ENCODE data around the gene VPS37B. TPM values are rescaled to one million over a fixed set of nuclear protein-coding genes. Genes with fewer than 3 reads are reported as not detected.
"Not testable (repeated sequence)": the region's sequence is repeated elsewhere in the genome, so short reads cannot be mapped to it uniquely, and the experiment has no call there.

The VPS37B gene
- total RNA-seq, 3 donors from 2014 or later: 11.9 to 20.3 (median 18.4) TPM

DNA sequence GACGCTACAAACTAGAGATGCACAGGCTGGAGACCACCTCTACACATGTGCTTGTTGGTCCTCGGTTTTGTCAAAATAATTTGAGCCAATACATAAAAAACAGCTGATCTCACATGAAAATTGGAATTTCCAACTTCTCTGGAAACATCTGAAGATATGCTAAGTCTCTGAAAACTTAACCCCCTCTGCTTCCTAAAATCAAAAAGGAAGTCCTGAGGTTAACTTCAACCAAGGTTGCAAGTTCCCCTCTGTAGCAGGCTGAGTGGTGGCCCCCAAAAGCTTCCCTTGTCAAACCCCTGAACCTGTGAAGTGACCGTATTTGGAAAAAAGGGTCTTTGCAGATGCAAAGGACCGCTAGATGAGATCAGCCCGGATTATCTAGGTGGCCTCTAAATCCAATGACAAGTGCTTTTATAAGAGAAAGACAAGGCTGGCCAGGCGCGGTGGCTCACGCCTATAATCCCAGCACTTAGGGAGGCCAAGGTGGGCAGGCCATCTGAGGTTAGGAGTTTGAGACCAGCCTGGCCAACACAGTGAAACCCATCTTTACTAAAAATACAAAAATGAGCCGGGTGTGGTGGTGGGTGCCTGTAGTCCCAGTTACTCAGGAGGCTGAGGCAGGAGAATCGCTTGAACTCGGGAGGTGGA lies 32.0 kb upstream of the VPS37B start:
- Mint-ChIP-seq H3K9me3 (no peaks in the 10 kb centered on the region), H3K4me3 (no peak overlapping the region), H3K4me1 (ENCODE audit: low read depth) (peaks cover 2% of the 10 kb centered on the region), H3K36me3 (ENCODE audit: insufficient read depth) (no peaks in the 10 kb centered on the region), H3K27me3 (ENCODE audit: low read depth) (no peaks in the 10 kb centered on the region)
- no peak for DNase-seq
- no peak for ATAC-seq

DNA sequence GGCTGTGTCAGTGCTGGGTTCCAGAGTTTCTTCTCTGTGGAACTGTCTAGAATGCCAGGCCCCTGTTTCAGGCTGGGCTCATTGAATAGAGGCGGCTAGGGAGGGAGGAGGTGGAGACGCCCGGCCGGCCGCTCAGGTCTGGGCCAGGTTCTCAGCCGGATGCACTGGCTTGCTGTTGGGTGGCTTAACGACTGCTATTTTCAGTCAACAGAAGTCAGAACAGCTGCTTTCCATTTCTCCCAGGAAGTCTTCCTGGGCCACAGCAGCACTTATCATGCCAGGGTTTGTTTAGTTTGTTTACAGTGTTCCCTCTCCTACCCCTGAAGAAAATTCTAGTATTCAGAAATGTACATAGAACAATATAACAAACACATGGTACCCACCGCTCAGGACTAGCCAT lies 26.0 kb upstream of the VPS37B start:
- Mint-ChIP-seq H3K36me3 (ENCODE audit: insufficient read depth) (no peaks in the 10 kb centered on the region), H3K9me3 (no peaks in the 10 kb centered on the region), H3K4me1 (ENCODE audit: low read depth) (no peaks in the 10 kb centered on the region), H3K4me3 (no peak overlapping the region), H3K27me3 (ENCODE audit: low read depth) (no peaks in the 10 kb centered on the region)
- ATAC-seq (no peak), DNase-seq (no peak)

DNA sequence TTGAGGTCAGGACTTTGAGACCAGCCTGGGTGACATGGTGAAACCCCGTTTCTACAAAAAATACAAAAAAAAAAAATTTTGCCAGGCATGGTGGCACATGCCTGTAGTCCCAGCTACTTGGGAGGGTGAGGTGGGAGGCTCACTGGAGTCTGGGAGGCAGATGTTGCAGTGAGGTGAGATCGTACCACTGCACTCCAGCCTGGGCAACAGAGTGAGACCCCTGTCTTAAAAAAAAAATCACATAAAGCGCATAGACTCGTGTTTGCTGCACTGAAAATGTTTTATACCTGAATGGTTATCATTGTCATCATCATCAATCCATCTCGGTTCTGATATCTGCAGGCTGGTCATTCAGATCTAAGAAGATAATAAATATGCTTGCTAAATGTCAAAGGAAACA lies 24.8 kb upstream of the VPS37B start:
- no peaks in the 10 kb centered on the region for H3K9me3 Mint-ChIP-seq

DNA sequence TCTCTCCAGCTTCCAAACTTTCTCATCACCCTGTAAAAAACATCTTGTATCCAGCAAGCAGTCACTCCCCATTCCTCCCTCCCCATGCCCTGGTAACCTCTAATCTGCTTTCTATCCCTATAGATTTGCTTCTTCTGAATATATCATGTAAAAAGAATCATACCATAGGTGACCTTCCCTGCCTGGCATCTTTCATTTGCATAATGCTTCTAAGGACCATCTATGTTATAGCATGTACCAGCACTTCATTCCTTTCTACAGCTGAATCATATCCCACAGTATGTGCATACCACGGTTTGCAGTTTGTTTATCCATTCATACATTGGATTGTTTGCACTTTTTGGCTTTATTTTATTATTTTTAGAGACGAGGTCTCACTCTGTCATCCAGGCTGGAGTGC lies 22.9 kb upstream of the VPS37B start:
- Mint-ChIP-seq H3K36me3 (ENCODE audit: insufficient read depth) (no peaks in the 10 kb centered on the region), H3K27me3 (ENCODE audit: low read depth) (no peaks in the 10 kb centered on the region), H3K9me3 (no peaks in the 10 kb centered on the region), H3K4me3 (no peak overlapping the region), H3K4me1 (ENCODE audit: low read depth) (no peaks in the 10 kb centered on the region)
- ATAC-seq: no peak
- no peak for DNase-seq

More for the DNA sequence above, 24.8 kb upstream of the VPS37B start:
- H3K36me3 Mint-ChIP-seq (ENCODE audit: insufficient read depth): no peaks in the 10 kb centered on the region
- no peaks in the 10 kb centered on the region for H3K27me3 Mint-ChIP-seq (ENCODE audit: low read depth)
- H3K4me1 Mint-ChIP-seq (ENCODE audit: low read depth): no peaks in the 10 kb centered on the region
- no peak overlapping the region for H3K4me3 Mint-ChIP-seq
- no peak for ATAC-seq
- no peak for DNase-seq

DNA sequence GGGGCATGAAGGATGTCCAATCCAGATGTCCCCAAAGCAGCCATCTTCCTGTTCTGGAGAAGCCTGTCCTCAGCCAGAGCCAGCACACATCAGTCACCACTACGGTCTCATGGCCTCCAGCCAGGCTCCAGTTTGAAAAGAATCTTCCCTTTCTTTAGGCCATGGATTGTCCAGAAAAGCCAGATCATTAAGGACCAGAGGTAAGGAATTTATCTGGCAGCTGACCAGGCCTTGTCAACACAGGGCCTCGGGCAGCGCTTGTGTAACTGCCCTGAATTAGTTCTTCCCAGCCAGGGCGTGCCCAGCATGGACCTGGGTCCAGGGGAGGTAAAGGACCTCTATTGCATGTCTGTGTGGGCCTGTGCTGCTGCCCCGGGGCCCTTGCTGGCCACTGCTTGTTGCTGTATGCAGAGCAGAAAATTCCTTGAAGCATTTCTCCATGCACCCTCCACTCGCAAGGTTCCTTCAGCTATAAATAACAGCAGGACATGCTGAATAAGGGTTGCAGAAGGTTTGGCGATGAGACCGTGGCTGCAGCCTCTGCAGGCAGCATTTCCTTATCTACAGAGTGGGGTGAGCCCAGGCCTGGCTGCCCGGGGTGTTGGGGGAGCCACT lies 21.7 kb upstream of the VPS37B start:
- H3K27me3 Mint-ChIP-seq (ENCODE audit: low read depth): no peaks in the 10 kb centered on the region
- H3K9me3 Mint-ChIP-seq: no peaks in the 10 kb centered on the region
- no peak overlapping the region for H3K4me3 Mint-ChIP-seq
- no peak for DNase-seq
- H3K36me3 Mint-ChIP-seq (ENCODE audit: insufficient read depth): no peaks in the 10 kb centered on the region
- ATAC-seq: no peak
- H3K4me1 Mint-ChIP-seq (ENCODE audit: low read depth): no peaks in the 10 kb centered on the region

DNA sequence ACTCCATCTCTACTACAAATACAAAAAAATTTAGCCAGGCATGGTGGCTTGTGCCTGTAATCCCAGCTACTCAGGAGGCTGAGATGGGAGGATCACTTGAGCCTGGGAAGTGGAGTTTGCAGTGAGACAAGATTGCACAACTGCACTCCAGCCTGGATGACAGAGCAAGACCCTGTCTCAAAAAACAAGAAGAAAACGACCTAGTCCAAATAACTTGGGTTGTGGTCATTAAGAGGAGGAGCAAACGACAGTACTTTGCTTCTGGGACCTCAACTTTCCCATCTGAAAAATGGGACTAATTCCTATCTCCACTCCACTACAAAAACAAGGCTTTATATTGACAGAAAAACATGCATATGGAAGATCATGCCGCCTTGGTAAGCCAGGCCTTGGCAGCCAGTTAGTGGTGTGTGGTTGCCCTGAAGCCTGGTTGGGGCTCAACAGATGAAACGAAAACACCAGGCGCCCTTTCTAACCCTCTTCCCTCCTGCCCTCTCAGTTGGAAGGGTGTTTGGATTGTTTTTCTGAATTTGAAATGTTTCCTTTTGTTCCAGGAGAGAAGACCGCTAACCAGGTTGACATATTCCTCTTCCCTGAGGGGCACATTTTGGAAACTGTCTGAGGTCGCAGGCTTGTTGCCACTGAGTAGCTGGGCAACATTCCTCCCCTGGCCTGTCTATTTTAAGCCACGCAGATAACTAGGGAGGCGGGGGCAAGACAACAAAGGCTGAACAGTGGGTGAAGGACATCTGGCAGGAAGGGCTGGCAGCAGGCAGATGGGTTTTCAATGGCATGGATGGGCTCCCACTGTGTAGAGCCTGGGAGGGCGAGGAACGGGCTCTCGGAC lies 13.7 kb upstream of the VPS37B start:
- ATAC-seq (no peak), DNase-seq (no peak)
- H3K4me3 Mint-ChIP-seq: no peak overlapping the region
- H3K36me3 Mint-ChIP-seq (ENCODE audit: insufficient read depth): no peaks in the 10 kb centered on the region
- H3K27me3 Mint-ChIP-seq (ENCODE audit: low read depth): no peaks in the 10 kb centered on the region
- H3K9me3 Mint-ChIP-seq: no peaks in the 10 kb centered on the region
- no peaks in the 10 kb centered on the region for H3K4me1 Mint-ChIP-seq (ENCODE audit: low read depth)

DNA sequence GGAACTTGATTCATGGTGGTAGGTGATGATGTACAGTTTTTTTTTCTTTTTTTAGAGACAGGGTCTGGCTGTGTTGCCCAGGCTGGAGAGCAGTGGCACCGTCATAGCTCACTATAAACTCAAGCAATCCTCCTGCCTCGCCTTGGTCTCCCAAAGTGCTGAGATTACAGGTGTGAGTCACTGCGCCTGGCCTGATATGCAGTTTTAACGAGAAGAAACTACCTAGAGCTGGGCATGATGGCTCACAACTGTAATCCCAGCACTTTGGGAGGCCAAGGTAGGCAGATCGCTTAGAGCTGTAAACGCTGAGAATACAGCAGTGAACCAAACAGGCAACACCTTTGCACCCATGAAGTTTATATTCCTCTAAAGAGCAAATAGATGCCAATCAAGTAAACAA lies 13.0 kb upstream of the VPS37B start:
- H3K4me1 Mint-ChIP-seq (ENCODE audit: low read depth): no peaks in the 10 kb centered on the region
- ATAC-seq (no peak), DNase-seq (no peak)
- no peaks in the 10 kb centered on the region for H3K27me3 Mint-ChIP-seq (ENCODE audit: low read depth)
- no peaks in the 10 kb centered on the region for H3K36me3 Mint-ChIP-seq (ENCODE audit: insufficient read depth)
- H3K9me3 Mint-ChIP-seq: no peaks in the 10 kb centered on the region
- no peak overlapping the region for H3K4me3 Mint-ChIP-seq

DNA sequence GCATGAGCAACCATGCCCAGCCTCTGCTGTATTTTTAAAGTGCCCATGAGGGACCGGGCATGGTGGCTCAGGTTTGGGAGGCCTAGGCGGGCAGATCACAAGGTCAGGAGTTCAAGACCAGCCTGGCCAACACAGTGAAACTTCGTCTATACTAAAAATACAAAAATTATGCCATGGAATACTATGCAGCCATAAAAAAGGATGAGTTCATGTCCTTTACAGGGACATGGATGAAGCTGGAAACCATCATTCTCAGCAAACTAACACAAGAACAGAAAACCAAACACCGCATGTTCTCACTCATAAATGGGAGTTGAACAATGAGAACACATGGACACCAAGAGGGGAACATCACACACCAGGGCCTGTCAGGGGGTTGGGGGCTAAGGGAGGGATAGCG lies 9.3 kb upstream of the VPS37B start:
- not testable (repeated sequence) for H3K9me3 Mint-ChIP-seq; H3K4me3 Mint-ChIP-seq; ATAC-seq; DNase-seq; H3K36me3 Mint-ChIP-seq (ENCODE audit: insufficient read depth); H3K27me3 Mint-ChIP-seq (ENCODE audit: low read depth)
- H3K4me1 Mint-ChIP-seq (ENCODE audit: low read depth): peaks cover 13% of the 10 kb centered on the region

DNA sequence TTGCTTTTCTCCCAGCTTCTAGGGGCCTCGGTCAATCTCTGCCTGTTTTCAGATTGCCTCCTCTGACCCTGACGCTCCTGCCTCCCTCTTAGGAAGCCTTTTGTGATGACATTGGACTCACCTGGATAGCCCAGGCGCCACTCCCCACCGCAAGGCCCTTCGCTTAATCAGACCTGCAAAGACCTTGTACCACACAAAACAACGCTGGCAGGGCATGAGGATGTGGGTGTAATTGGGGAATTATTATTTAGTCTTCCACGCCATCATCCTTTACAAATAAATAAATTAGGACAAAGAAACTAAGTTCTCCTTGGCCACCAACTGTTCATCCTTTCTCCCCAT lies 7.7 kb upstream of the VPS37B start:
- ATAC-seq (no peak), DNase-seq (no peak)
- H3K9me3 Mint-ChIP-seq: no peaks in the 10 kb centered on the region
- no peak overlapping the region for H3K4me3 Mint-ChIP-seq
- peaks cover 29% of the 10 kb centered on the region for H3K4me1 Mint-ChIP-seq (ENCODE audit: low read depth)
- H3K36me3 Mint-ChIP-seq (ENCODE audit: insufficient read depth): no peaks in the 10 kb centered on the region
- no peaks in the 10 kb centered on the region for H3K27me3 Mint-ChIP-seq (ENCODE audit: low read depth)

DNA sequence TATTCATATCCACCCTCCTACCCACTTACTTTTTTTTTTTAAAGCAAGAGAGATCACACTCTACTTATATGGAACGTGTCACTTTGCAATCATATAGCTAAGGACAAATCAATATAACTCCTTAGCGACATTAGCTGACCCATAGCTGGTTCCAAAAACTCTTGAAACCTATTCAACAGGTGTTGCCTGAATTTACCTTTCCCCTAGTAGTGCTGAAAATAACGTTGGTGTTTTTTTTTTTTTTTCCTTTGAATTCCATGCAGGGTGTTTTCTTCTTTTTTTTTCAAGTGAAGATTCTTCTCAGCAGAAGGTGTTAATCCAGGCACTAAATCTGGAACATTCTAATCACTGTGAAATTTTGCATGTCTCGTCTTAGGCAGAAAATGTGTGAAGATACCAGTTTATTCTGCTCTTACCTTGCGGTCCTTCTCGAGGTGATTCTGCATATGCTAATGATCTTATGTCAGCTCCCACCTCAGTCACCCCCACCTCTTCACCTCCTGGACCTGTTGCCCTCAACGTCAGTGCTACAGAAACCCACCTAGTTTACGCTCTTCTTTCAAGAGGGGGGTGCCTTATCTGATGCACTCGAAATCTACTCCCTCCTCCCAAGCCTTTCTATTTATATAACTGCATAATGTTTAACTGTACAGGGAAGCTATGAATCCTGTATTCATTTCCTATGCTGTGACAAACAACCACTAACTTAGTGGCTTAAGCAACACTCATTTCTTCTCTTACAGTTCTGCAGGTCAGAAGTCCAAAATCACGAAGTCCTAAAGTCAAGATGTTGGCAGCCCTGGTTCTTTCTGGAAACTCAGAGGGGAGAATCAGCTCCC lies 7.1 kb upstream of the VPS37B start:
- peaks cover 35% of the 10 kb centered on the region for H3K4me1 Mint-ChIP-seq (ENCODE audit: low read depth)
- ATAC-seq (no peak), DNase-seq (no peak)
- no peaks in the 10 kb centered on the region for H3K36me3 Mint-ChIP-seq (ENCODE audit: insufficient read depth)
- H3K9me3 Mint-ChIP-seq: no peaks in the 10 kb centered on the region
- H3K4me3 Mint-ChIP-seq: no peak overlapping the region
- H3K27me3 Mint-ChIP-seq (ENCODE audit: low read depth): no peaks in the 10 kb centered on the region

DNA sequence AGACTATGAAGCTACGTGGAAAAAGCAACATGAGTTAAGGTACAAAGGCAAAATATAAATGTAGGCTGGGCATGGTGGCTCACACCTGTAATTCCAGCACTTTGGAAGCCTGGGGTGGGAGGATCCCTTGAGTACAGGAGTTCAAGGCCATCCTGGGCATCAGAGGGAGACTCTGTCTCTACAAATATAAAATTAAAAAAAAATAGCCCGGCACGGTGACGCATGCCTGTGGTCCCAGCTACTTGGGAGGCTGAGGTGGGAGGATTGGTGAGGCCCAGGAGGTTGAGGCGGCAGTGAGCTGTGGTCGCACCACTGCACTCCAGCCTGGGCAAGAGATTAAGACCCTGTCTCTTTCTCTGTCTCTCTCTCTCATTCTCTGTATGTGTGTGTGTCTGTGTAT lies 4.0 kb upstream of the VPS37B start:
- ATAC-seq (no peak), DNase-seq (no peak)
- peaks cover 61% of the 10 kb centered on the region for H3K4me1 Mint-ChIP-seq (ENCODE audit: low read depth)
- H3K4me3 Mint-ChIP-seq: no peak overlapping the region
- no peaks in the 10 kb centered on the region for H3K36me3 Mint-ChIP-seq (ENCODE audit: insufficient read depth)
- peaks cover 6% of the 10 kb centered on the region for H3K9me3 Mint-ChIP-seq
- H3K27me3 Mint-ChIP-seq (ENCODE audit: low read depth): no peaks in the 10 kb centered on the region

DNA sequence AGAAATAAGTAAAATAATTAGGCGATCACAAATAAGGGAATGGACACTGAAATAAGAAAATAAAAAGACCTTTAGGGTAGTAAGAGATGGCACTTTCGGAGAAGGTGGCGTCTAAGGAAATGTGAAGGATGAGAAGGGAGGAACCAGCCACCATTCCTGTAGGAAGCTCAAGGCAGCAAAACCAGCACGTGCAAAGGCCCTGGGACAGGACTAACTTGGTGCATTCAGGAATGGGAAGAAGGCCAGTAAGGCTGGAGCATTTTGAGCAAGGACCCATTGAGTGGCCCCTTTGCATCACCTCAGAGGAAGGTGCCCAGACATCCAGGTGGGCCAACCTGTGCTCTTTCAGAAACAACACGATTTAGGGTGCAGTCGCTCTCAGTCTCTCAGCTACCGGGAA lies 738 bp upstream of the VPS37B start:
- ATAC-seq: no peak
- peaks cover 6% of the 10 kb centered on the region for H3K9me3 Mint-ChIP-seq
- no peaks in the 10 kb centered on the region for H3K27me3 Mint-ChIP-seq (ENCODE audit: low read depth)
- H3K4me3 Mint-ChIP-seq: peak overlapping the region; percentile 92
- no peak for DNase-seq
- H3K36me3 Mint-ChIP-seq (ENCODE audit: insufficient read depth): peaks cover 4% of the 10 kb centered on the region
- peaks cover 88% of the 10 kb centered on the region for H3K4me1 Mint-ChIP-seq (ENCODE audit: low read depth)

DNA sequence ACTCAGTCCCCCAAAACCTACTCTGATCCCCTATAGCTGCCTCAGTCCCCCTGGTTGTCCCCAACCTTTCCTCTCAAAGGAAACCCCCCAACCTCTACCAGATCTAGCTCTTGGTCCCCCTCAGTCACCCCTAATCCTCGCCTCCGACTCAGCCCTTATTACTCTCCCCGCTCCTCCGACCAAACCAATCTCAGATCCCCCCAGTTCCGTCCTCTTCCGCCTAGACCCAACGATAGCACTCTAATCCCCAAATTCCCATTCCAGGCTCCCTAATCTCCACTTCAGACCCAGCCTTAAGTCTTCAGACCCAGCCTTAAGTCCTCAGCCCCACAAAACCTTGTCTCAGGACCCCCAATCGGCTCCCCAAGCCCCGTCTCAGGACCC lies 612 bp downstream of the VPS37B start:
- Mint-ChIP-seq H3K36me3 (ENCODE audit: insufficient read depth) (peaks cover 6% of the 10 kb centered on the region), H3K4me1 (ENCODE audit: low read depth) (peaks cover 89% of the 10 kb centered on the region)

More for the DNA sequence above, 612 bp downstream of the VPS37B start:
- Mint-ChIP-seq H3K4me3 (peak overlapping the region; percentile 92), H3K27me3 (ENCODE audit: low read depth) (no peaks in the 10 kb centered on the region), H3K9me3 (peaks cover 6% of the 10 kb centered on the region)
- DNase-seq (no peak), ATAC-seq (no peak)

Data from activated T-cell treated with anti-CD3 and anti-CD28 coated beads, Interleukin-2, amount 50 U/mL, for 4 hours (primary cell).